Measurements from ENCODE around the gene EEF1AKMT2. TPM values are rescaled to one million over a fixed set of nuclear protein-coding genes. Genes with fewer than 3 reads are reported as not detected.
A peak's percentile ranks its signal among the peaks of the same experiment; 100 is the strongest.
"Not testable (repeated sequence)": the region's sequence is repeated elsewhere in the genome, so short reads cannot be mapped to it uniquely, and the experiment has no call there.

The EEF1AKMT2 gene
- total RNA-seq, 1 donor, result 20.3 TPM

GRCh38 chr10:124829447-124830115, 37.9 kb upstream of the EEF1AKMT2 start:
- no peak for TF ChIP-seq CTCF (IDR thresholded peaks at IDR 0.05; ENCODE audit: extremely low read depth, low read depth, low read length)
- peaks cover 63% of the 10 kb centered on the region for H3K36me3 ChIP-seq (ENCODE audit: insufficient read depth, low read length)
- H4K20me1 ChIP-seq (ENCODE audit: insufficient read depth, low read length), result no peaks in the 10 kb centered on the region

GRCh38 chr10:124827474-124827873, 35.8 kb upstream of the EEF1AKMT2 start:
- Histone ChIP-seq H3K4me1 (ENCODE audit: insufficient read depth, low read length) (no peaks in the 10 kb centered on the region), H3K36me3 (ENCODE audit: insufficient read depth, low read length) (peaks cover 60% of the 10 kb centered on the region), H3K4me2 (ENCODE audit: insufficient read depth, low read length) (no peak overlapping the region), H3K9me3 (ENCODE audit: low read depth, low read length) (no peaks in the 10 kb centered on the region), H3K79me2 (ENCODE audit: insufficient read depth, low read length) (no peaks in the 10 kb centered on the region), H4K20me1 (ENCODE audit: insufficient read depth, low read length) (no peaks in the 10 kb centered on the region), H3K27ac (ENCODE audit: low read depth, low read length) (no peak overlapping the region), H3K4me3 (ENCODE audit: insufficient read depth, low read length) (no peak overlapping the region), H2AFZ (ENCODE audit: low read length) (no peak overlapping the region), H3K27me3 (ENCODE audit: insufficient read depth, low read length) (no peaks in the 10 kb centered on the region)
- no peak for DNase-seq (ENCODE audit: insufficient read length, low spot score, missing footprints)
- TF ChIP-seq CTCF (IDR thresholded peaks at IDR 0.05; ENCODE audit: extremely low read depth, low read depth, low read length), result peak; percentile 54

More at GRCh38 chr10:124829447-124830115, 37.9 kb upstream of the EEF1AKMT2 start:
- H3K4me1 ChIP-seq (ENCODE audit: insufficient read depth, low read length), result no peaks in the 10 kb centered on the region
- no peaks in the 10 kb centered on the region for H3K9me3 ChIP-seq (ENCODE audit: low read depth, low read length)
- H3K79me2 ChIP-seq (ENCODE audit: insufficient read depth, low read length), result no peaks in the 10 kb centered on the region
- H3K27me3 ChIP-seq (ENCODE audit: insufficient read depth, low read length), result no peaks in the 10 kb centered on the region
- no peak overlapping the region for H3K4me2 ChIP-seq (ENCODE audit: insufficient read depth, low read length)
- no peak overlapping the region for H3K27ac ChIP-seq (ENCODE audit: low read depth, low read length)
- H3K4me3 ChIP-seq (ENCODE audit: insufficient read depth, low read length), result no peak overlapping the region
- no peak for DNase-seq (ENCODE audit: insufficient read length, low spot score, missing footprints)
- no peak overlapping the region for H2AFZ ChIP-seq (ENCODE audit: low read length)

- Histone ChIP-seq H3K4me2 (ENCODE audit: insufficient read depth, low read length) (no peak overlapping the region), H3K4me3 (ENCODE audit: insufficient read depth, low read length) (no peak overlapping the region), H3K27me3 (ENCODE audit: insufficient read depth, low read length) (no peaks in the 10 kb centered on the region), H3K27ac (ENCODE audit: low read depth, low read length) (no peak overlapping the region), H3K36me3 (ENCODE audit: insufficient read depth, low read length) (peaks cover 60% of the 10 kb centered on the region), H2AFZ (ENCODE audit: low read length) (no peak overlapping the region), H3K4me1 (ENCODE audit: insufficient read depth, low read length) (no peaks in the 10 kb centered on the region), H4K20me1 (ENCODE audit: insufficient read depth, low read length) (no peaks in the 10 kb centered on the region), H3K9me3 (ENCODE audit: low read depth, low read length) (no peaks in the 10 kb centered on the region), H3K79me2 (ENCODE audit: insufficient read depth, low read length) (no peaks in the 10 kb centered on the region)
- no peak for TF ChIP-seq CTCF (IDR thresholded peaks at IDR 0.05; ENCODE audit: extremely low read depth, low read depth, low read length)
- DNase-seq (ENCODE audit: insufficient read length, low spot score, missing footprints), result no peak
Observed at GRCh38 chr10:124826262-124826661, 34.6 kb upstream of the EEF1AKMT2 start.

- H3K27ac ChIP-seq (ENCODE audit: low read depth, low read length), result no peak overlapping the region
- no peaks in the 10 kb centered on the region for H3K4me1 ChIP-seq (ENCODE audit: insufficient read depth, low read length)
- H4K20me1 ChIP-seq (ENCODE audit: insufficient read depth, low read length), result no peaks in the 10 kb centered on the region
Observed at GRCh38 chr10:124825702-124826101, 34.0 kb upstream of the EEF1AKMT2 start.

GRCh38 chr10:124824932-124825331, 33.2 kb upstream of the EEF1AKMT2 start:
- H3K4me3 ChIP-seq (ENCODE audit: insufficient read depth, low read length); H3K4me1 ChIP-seq (ENCODE audit: insufficient read depth, low read length); H2AFZ ChIP-seq (ENCODE audit: low read length); H3K4me2 ChIP-seq (ENCODE audit: insufficient read depth, low read length); H3K27ac ChIP-seq (ENCODE audit: low read depth, low read length); H3K9me3 ChIP-seq (ENCODE audit: low read depth, low read length); DNase-seq (ENCODE audit: insufficient read length, low spot score, missing footprints); H4K20me1 ChIP-seq (ENCODE audit: insufficient read depth, low read length); H3K27me3 ChIP-seq (ENCODE audit: insufficient read depth, low read length); H3K79me2 ChIP-seq (ENCODE audit: insufficient read depth, low read length): not testable (repeated sequence)
- H3K36me3 ChIP-seq (ENCODE audit: insufficient read depth, low read length), result peaks cover 54% of the 10 kb centered on the region

More at GRCh38 chr10:124825702-124826101, 34.0 kb upstream of the EEF1AKMT2 start:
- Histone ChIP-seq H3K9me3 (ENCODE audit: low read depth, low read length) (no peaks in the 10 kb centered on the region), H3K79me2 (ENCODE audit: insufficient read depth, low read length) (no peaks in the 10 kb centered on the region), H3K4me2 (ENCODE audit: insufficient read depth, low read length) (no peak overlapping the region), H3K4me3 (ENCODE audit: insufficient read depth, low read length) (no peak overlapping the region), H2AFZ (ENCODE audit: low read length) (no peak overlapping the region), H3K36me3 (ENCODE audit: insufficient read depth, low read length) (peaks cover 56% of the 10 kb centered on the region), H3K27me3 (ENCODE audit: insufficient read depth, low read length) (no peaks in the 10 kb centered on the region)
- TF ChIP-seq CTCF (IDR thresholded peaks at IDR 0.05; ENCODE audit: extremely low read depth, low read depth, low read length), result no peak
- no peak for DNase-seq (ENCODE audit: insufficient read length, low spot score, missing footprints)

All from osteoblast (primary cell).